Endothelial cell of umbilical vein (primary cell): ENCODE results near the gene NAGPA. TPM values are rescaled to one million over a fixed set of nuclear protein-coding genes. Genes with fewer than 3 reads are reported as not detected.

Experiments
- BruUV-seq: library from RNA; stranded (reverse); fragments of 400-500 nt; replicated peaks from 2 replicates; lab custom pipeline; 2021; lab: Mats Ljungman, UMichigan
- CTCF ChIA-PET: fragments of 300-600, 350-600 bp; sonication (Branson Sonifier 250); formaldehyde crosslinking; loops from one replicate; lab custom pipeline; 2021; ENCODE audit warnings: antibody characterized with exemption, inconsistent platforms; lab: Charles Lee
- POLR2A ChIA-PET: fragments of 300-600, 350-600 bp; sonication (Branson Sonifier 250); formaldehyde crosslinking; loops from one replicate; lab custom pipeline; 2021; ENCODE audit warnings: antibody characterized with exemption, inconsistent platforms; lab: Charles Lee
- DNase-seq: peaks from one replicate; pipeline ENCODE4 v3.0.0-alpha.2; 2011; ENCODE audit warnings: low read depth, low spot score
- FAIRE-seq: peaks from 2 replicates; lab custom pipeline; 2011; peaks lifted over from hg19 to GRCh38; lab: Jason Lieb, UNC
- H2AFZ ChIP-seq: 2 replicates; pipeline ENCODE4 v1.6.0; 2012; ENCODE audit warnings: low read depth, low read length, control low read depth, inconsistent platforms
- H3K27ac ChIP-seq: 2 replicates; pipeline ENCODE4 v1.5.1; 2011; ENCODE audit warnings: low read depth, mild to moderate bottlenecking, control low read depth, low read length, moderate library complexity; ENCODE audit not compliant: insufficient read depth
- H3K27me3 ChIP-seq, 2 experiments: 2 replicates each; pipeline versions ENCODE4 v1.6.0 to v1.6.1; 2011; ENCODE audit warnings: low read length in 2 of 2, mixed read lengths in 1 of 2; ENCODE audit not compliant: control insufficient read depth in 2 of 2, insufficient read depth in 2 of 2
- H3K36me3 ChIP-seq, 2 experiments: 2 replicates in 1 of 2; 3 replicates in 1 of 2; pipeline ENCODE4 v1.5.1; 2011; ENCODE audit warnings: low read length in 2 of 2, mild to moderate bottlenecking in 1 of 2, moderate library complexity in 1 of 2; ENCODE audit not compliant: control insufficient read depth in 2 of 2, insufficient read depth in 2 of 2; ENCODE audit errors: extremely low read depth in 1 of 2
- H3K4me1 ChIP-seq: 3 replicates; pipeline ENCODE4 v1.5.1; 2011; ENCODE audit warnings: mild to moderate bottlenecking, low read length; ENCODE audit not compliant: control insufficient read depth, insufficient read depth; ENCODE audit errors: extremely low read depth
- H3K4me2 ChIP-seq: 2 replicates; pipeline ENCODE4 v1.6.1; 2011; ENCODE audit warnings: low read length, control low read depth, mixed read lengths; ENCODE audit not compliant: insufficient read depth
- H3K4me3 ChIP-seq, 3 experiments: fragments of 200-600 bp in 1 of 3; sonication (generic), shearing (Covaris generic) in 1 of 3; replicated peaks in 1 of 3; 2 replicates each; pipeline ENCODE4 v1.5.1; 2011 to 2016; ENCODE audit warnings: control low read depth in 3 of 3, low read length in 3 of 3, mild to moderate bottlenecking in 2 of 3, inconsistent platforms in 1 of 3, low read depth in 1 of 3, moderate library complexity in 1 of 3; ENCODE audit not compliant: insufficient read depth in 1 of 3
- H3K79me2 ChIP-seq: 2 replicates; pipeline ENCODE4 v1.6.0; 2012; ENCODE audit warnings: low read length, inconsistent platforms; ENCODE audit not compliant: control insufficient read depth, insufficient read depth
- H3K9ac ChIP-seq: replicated peaks from 2 replicates; pipeline ENCODE3; 2011; ENCODE audit warnings: low read length, control low read depth; ENCODE audit not compliant: insufficient read depth; ENCODE audit errors: extremely low read depth
- H3K9me1 ChIP-seq: replicated peaks from 3 replicates; pipeline ENCODE4 v1.6.0; 2011; ENCODE audit warnings: mild to moderate bottlenecking, low read length; ENCODE audit not compliant: control insufficient read depth, insufficient read depth; ENCODE audit errors: extremely low read depth
- H3K9me3 ChIP-seq: replicated peaks from 2 replicates; pipeline ENCODE4 v1.5.1; 2012; ENCODE audit warnings: low read length, inconsistent platforms; ENCODE audit not compliant: control insufficient read depth, insufficient read depth
- H4K20me1 ChIP-seq: replicated peaks from 2 replicates; pipeline ENCODE3; 2011; ENCODE audit warnings: mild to moderate bottlenecking, low read length; ENCODE audit not compliant: control insufficient read depth, insufficient read depth; ENCODE audit errors: extremely low read depth
- EZH2 ChIP-seq: IDR thresholded peaks from 2 replicates; pipeline ENCODE4 v1.6.1; 2012; ENCODE audit warnings: borderline replicate concordance, low read depth, mild to moderate bottlenecking, moderate library complexity, low read length, inconsistent platforms; ENCODE audit not compliant: severe bottlenecking
- FOS ChIP-seq: IDR thresholded peaks from 2 replicates; pipeline ENCODE4 v1.6.1; 2011; ENCODE audit warnings: mild to moderate bottlenecking, low read length, moderate library complexity, borderline replicate concordance; ENCODE audit not compliant: insufficient read depth
- GATA2 ChIP-seq: IDR thresholded peaks from 2 replicates; pipeline ENCODE4 v1.7.0; 2011; ENCODE audit warnings: low read depth, mild to moderate bottlenecking, moderate library complexity, mixed read lengths, low read length; ENCODE audit not compliant: insufficient read length, insufficient read depth
- JUN ChIP-seq: IDR thresholded peaks from 2 replicates; pipeline ENCODE4 v1.6.1; 2011; ENCODE audit warnings: borderline replicate concordance, low read depth; ENCODE audit not compliant: insufficient read length, insufficient read depth
- MYC ChIP-seq: IDR thresholded peaks from one replicate; pipeline ENCODE4 v1.6.1; 2011; ENCODE audit warnings: mild to moderate bottlenecking, low read depth, low read length
- POLR2A ChIP-seq: IDR thresholded peaks from 2 replicates; pipeline ENCODE4 v1.6.1; 2012; ENCODE audit warnings: low read depth, mild to moderate bottlenecking, control low read depth, low read length
- POLR2AphosphoS5 ChIP-seq: IDR thresholded peaks from 2 replicates; pipeline ENCODE4 v1.6.1; 2012; ENCODE audit warnings: low read depth, mild to moderate bottlenecking, control low read depth, low read length, moderate library complexity; ENCODE audit not compliant: insufficient read depth
- dilution Hi-C: fragments of 300-500 bp; cut with MboI; formaldehyde crosslinking; loops from one replicate; pipeline ENCODE4 v1.15.0; 2019; ENCODE audit warnings: low sequenced_read_pairs; ENCODE audit not compliant: extremely low pct_ligation_motif_present
- intact Hi-C: fragments of 100-400 bp; cut with micrococcal nuclease; formaldehyde crosslinking; loops from one replicate; pipeline ENCODE4 v1.10.0; 2022
- polyA plus RNA-seq, 4 experiments: library from polyadenylated mRNA; depleted of rRNA in 3 of 4; stranded (reverse) in 3 of 4; unstranded in 1 of 4; fragments of >200 nt; gene quantifications; 2 replicates each; pipeline versions ENCODE4 v1.2.1 to v1.2.3, GENCODE V29; 2011 to 2012; ENCODE audit warnings: missing spikeins in 1 of 4
- total RNA-seq: library from RNA; stranded (reverse); gene quantifications from 2 replicates; pipeline ENCODE4 v1.2.3, GENCODE V29; 2021
- TF ChIP-seq, protein P1 (sequence below): IDR thresholded peaks from 2 replicates; pipeline ENCODE4 v1.6.1; 2011; ENCODE audit not compliant: insufficient read depth, insufficient read length
- TF ChIP-seq, protein P2 (sequence below), 2 donors: IDR thresholded peaks; 1 replicate in 1 of 2; 2 replicates in 1 of 2; pipeline ENCODE4 v1.5.1; 2011; ENCODE audit warnings: low read length in 2 of 2, mild to moderate bottlenecking in 2 of 2, moderate library complexity in 2 of 2, control low read depth in 1 of 2, inconsistent platforms in 1 of 2, low read depth in 1 of 2; ENCODE audit not compliant: insufficient read depth in 1 of 2; ENCODE audit errors: extremely low read depth in 1 of 2

Gene NAGPA
- total and polyA plus RNA-seq, 2 donors (not counting 3 experiments of a cell fraction or from before 2014, with no cell fraction given): 29.6 to 29.9 TPM

DNA sequence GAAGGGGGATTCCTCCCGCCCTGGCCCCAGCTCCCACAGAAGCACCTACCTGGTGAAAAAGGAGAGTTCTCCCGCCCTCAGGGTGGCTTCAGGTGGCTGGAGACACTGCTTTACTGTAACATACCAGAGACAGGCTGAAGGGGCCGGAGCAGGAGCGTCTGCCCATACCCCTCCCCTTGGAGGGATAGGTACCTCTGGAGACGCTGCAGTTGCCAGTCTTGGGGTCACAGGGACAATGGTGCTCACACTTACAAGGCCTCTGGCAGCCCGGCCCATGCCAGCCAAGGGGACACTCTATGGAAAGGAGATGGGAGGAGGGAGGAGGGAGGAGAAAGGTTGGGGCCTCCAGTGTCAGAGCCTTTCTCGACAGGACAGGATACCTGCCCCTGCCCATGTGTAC lies 6.6 kb downstream of the NAGPA start:
- intact Hi-C loops: no loop called here
- Histone ChIP-seq H2AFZ (no peak overlapping the region), H3K9me3 (no peaks in the 10 kb centered on the region), H3K79me2 (no peaks in the 10 kb centered on the region), H3K4me2 (no peak overlapping the region), H3K4me1 (no peaks in the 10 kb centered on the region), H3K4me3 (no peak overlapping the region), H3K9ac (no peak overlapping the region), H3K27me3 (no peaks in the 10 kb centered on the region), H3K27ac (no peak overlapping the region), H4K20me1 (no peaks in the 10 kb centered on the region), H3K9me1 (no peaks in the 10 kb centered on the region), H3K36me3 (peaks cover 0 to 2% of the 10 kb centered on the region in 2 experiments)
- DNase-seq (no peak), FAIRE-seq (no peak)
- dilution Hi-C loops: no loop called here
- TF ChIP-seq, protein P1, sequence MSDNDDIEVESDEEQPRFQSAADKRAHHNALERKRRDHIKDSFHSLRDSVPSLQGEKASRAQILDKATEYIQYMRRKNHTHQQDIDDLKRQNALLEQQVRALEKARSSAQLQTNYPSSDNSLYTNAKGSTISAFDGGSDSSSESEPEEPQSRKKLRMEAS: no peak
- TF ChIP-seq FOS: no peak
- TF ChIP-seq GATA2: no peak
- TF ChIP-seq POLR2A: no peak
- TF ChIP-seq EZH2: no peak
- TF ChIP-seq, protein P2, sequence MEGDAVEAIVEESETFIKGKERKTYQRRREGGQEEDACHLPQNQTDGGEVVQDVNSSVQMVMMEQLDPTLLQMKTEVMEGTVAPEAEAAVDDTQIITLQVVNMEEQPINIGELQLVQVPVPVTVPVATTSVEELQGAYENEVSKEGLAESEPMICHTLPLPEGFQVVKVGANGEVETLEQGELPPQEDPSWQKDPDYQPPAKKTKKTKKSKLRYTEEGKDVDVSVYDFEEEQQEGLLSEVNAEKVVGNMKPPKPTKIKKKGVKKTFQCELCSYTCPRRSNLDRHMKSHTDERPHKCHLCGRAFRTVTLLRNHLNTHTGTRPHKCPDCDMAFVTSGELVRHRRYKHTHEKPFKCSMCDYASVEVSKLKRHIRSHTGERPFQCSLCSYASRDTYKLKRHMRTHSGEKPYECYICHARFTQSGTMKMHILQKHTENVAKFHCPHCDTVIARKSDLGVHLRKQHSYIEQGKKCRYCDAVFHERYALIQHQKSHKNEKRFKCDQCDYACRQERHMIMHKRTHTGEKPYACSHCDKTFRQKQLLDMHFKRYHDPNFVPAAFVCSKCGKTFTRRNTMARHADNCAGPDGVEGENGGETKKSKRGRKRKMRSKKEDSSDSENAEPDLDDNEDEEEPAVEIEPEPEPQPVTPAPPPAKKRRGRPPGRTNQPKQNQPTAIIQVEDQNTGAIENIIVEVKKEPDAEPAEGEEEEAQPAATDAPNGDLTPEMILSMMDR (IDR thresholded peaks at IDR 0.05; ENCODE audit: extremely low read depth in 1 of 2, insufficient read depth in 1 of 2, low read depth in 1 of 2, low read length in 2 of 2): no peak
- TF ChIP-seq POLR2AphosphoS5: no peak
- no peak for TF ChIP-seq JUN
- no peak for TF ChIP-seq MYC
- ChIA-PET POLR2A (no interaction called here), CTCF (interaction anchor here (1.2 to 1.3 kb wide), 2 partner anchors 9 to 32 kb away, joined by 3 read pairs; no protein-coding TSS in a partner anchor)
- BruUV-seq: no TSS peak
